Measurements from ENCODE around the gene ZNF460.

DNA sequence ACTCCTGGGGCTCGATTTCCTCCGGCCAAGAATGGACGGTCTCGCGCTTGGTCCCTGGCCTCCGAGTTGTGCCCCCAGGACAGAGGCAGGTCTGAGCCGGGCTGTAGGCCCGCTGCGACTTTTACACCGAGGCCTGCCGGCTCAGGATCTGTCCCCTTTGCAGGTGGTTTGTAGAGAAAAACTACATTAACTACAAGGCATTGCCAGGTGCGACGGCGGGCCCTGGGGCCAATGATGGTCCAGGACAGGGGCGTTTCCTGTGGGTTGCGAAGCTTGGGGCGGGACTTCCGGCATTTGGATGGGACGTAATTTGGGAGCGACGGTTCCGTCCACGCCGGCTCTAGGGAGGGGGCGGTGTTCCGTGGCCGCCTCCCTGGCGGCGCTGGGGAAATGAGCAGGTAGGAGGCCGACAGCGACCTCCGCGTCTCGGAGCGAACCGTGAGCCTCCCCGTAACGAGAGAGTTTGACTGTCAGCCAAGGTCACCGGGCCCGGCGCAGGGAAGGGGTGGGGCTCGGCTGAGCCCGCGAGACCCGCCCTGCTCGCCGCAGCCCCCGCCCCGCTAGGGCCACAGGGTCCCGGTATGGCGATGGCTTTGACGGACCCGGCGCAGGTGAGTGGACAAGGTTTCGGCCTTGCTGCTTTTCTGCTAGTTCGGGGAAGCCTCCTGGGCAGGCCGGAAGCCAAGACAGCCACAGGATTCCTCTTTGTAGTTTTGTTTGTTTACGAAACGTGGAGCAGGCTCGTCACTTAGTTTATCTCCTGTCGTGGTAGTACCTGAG is 39.8 kb upstream of the ZNF460 start, which contains the start of gene ZNF805:
- TF ChIP-seq JUN (CRISPR knock-in tag; IDR thresholded peaks at IDR 0.05) = no peak
- TF ChIP-seq, protein P1, sequence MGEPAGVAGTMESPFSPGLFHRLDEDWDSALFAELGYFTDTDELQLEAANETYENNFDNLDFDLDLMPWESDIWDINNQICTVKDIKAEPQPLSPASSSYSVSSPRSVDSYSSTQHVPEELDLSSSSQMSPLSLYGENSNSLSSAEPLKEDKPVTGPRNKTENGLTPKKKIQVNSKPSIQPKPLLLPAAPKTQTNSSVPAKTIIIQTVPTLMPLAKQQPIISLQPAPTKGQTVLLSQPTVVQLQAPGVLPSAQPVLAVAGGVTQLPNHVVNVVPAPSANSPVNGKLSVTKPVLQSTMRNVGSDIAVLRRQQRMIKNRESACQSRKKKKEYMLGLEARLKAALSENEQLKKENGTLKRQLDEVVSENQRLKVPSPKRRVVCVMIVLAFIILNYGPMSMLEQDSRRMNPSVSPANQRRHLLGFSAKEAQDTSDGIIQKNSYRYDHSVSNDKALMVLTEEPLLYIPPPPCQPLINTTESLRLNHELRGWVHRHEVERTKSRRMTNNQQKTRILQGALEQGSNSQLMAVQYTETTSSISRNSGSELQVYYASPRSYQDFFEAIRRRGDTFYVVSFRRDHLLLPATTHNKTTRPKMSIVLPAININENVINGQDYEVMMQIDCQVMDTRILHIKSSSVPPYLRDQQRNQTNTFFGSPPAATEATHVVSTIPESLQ (CRISPR knock-in tag; IDR thresholded peaks at IDR 0.05) = no peak
- no peak for TF ChIP-seq ZNF671 (CRISPR knock-in tag; IDR thresholded peaks at IDR 0.05)
- TF ChIP-seq ZNF121 (CRISPR knock-in tag; IDR thresholded peaks at IDR 0.05) = no peak
- TF ChIP-seq SP1 (CRISPR knock-in tag; conservative IDR thresholded peaks at IDR 0.05) = peak; percentile 78
- TF ChIP-seq, protein P2, sequence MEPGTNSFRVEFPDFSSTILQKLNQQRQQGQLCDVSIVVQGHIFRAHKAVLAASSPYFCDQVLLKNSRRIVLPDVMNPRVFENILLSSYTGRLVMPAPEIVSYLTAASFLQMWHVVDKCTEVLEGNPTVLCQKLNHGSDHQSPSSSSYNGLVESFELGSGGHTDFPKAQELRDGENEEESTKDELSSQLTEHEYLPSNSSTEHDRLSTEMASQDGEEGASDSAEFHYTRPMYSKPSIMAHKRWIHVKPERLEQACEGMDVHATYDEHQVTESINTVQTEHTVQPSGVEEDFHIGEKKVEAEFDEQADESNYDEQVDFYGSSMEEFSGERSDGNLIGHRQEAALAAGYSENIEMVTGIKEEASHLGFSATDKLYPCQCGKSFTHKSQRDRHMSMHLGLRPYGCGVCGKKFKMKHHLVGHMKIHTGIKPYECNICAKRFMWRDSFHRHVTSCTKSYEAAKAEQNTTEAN (CRISPR knock-in tag; IDR thresholded peaks at IDR 0.05) = no peak
- TF ChIP-seq, protein P3, sequence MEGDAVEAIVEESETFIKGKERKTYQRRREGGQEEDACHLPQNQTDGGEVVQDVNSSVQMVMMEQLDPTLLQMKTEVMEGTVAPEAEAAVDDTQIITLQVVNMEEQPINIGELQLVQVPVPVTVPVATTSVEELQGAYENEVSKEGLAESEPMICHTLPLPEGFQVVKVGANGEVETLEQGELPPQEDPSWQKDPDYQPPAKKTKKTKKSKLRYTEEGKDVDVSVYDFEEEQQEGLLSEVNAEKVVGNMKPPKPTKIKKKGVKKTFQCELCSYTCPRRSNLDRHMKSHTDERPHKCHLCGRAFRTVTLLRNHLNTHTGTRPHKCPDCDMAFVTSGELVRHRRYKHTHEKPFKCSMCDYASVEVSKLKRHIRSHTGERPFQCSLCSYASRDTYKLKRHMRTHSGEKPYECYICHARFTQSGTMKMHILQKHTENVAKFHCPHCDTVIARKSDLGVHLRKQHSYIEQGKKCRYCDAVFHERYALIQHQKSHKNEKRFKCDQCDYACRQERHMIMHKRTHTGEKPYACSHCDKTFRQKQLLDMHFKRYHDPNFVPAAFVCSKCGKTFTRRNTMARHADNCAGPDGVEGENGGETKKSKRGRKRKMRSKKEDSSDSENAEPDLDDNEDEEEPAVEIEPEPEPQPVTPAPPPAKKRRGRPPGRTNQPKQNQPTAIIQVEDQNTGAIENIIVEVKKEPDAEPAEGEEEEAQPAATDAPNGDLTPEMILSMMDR (IDR thresholded peaks at IDR 0.05) = no peak
- no peak for TF ChIP-seq ZNF138 (CRISPR knock-in tag; conservative IDR thresholded peaks at IDR 0.05)
- TF ChIP-seq, protein P4, sequence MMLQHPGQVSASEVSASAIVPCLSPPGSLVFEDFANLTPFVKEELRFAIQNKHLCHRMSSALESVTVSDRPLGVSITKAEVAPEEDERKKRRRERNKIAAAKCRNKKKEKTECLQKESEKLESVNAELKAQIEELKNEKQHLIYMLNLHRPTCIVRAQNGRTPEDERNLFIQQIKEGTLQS (CRISPR knock-in tag; conservative IDR thresholded peaks at IDR 0.05) = no peak
- TF ChIP-seq, protein P5, sequence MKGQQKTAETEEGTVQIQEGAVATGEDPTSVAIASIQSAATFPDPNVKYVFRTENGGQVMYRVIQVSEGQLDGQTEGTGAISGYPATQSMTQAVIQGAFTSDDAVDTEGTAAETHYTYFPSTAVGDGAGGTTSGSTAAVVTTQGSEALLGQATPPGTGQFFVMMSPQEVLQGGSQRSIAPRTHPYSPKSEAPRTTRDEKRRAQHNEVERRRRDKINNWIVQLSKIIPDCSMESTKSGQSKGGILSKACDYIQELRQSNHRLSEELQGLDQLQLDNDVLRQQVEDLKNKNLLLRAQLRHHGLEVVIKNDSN (CRISPR knock-in tag; IDR thresholded peaks at IDR 0.05) = no peak
- 0 out of 2 replicates have a peak, but pooled peaks have one; percentile 27 for TF ChIP-seq CREB1 (CRISPR knock-in tag; IDR thresholded peaks at IDR 0.05)
- TF ChIP-seq ETV6 (CRISPR knock-in tag; IDR thresholded peaks at IDR 0.05) = no peak

Measured in WTC11 (cell line).